ENCODE data around the gene SUGP1. TPM values are rescaled to one million over a fixed set of nuclear protein-coding genes. Genes with fewer than 3 reads are reported as not detected.
A peak's percentile ranks its signal among the peaks of the same experiment; 100 is the strongest.

Gene SUGP1
- total and polyA plus RNA-seq, 7 donors, result 20.6 to 35.8 (median 26.3) TPM

DNA sequence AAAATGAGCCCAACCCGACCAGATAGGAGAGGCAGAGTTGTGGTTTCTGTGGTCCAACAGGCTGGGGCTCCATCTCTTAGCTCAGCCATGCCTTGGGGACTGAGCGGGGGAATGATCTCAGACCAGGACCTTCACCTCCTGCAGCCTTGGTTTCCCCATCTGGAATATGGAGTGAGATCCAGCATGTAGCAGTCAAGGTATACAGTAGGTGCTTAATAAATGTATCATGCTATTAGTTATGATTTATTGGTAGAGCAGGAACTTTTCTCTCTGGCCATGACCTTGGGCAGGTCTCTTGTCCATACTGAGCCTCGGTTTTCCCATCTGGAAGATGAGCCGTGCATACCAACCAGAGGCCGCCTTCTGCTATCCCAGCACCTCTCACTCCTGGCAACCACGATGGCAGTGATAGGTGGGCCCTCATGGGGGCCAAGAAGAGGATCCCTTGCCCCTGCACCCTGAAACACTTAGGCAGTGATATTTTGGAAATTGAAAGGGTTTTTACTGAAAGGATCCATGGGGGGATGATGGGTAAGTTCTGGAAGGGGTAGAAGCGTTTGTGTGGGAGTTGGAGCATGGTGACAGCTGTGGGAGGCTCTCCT is 56.3 kb downstream of the SUGP1 start:
- no peak for DNase-seq
- Histone ChIP-seq H3K4me1 (no peaks in the 10 kb centered on the region), H3K27me3 (ENCODE audit: insufficient read depth in 3 of 3, low read length in 2 of 3) (peaks cover 0 to 46% (median 29%) of the 10 kb centered on the region in 3 donors), H3K27ac (no peak overlapping the region), H3K4me3 (no peak overlapping the region), H3K36me3 (ENCODE audit: insufficient read depth in 1 of 2, low read depth in 1 of 2) (no peaks in the 10 kb centered on the region), H3K9me3 (peaks cover 5% of the 10 kb centered on the region)
- intact Hi-C loops (cut with DNase I), result no loop called here
- ATAC-seq, result no peak
- WGBS, 3 donors, result 76 to 80% (median 78%) methylated on average over 7 of the region's 7 CpGs
- TF ChIP-seq, protein P1, sequence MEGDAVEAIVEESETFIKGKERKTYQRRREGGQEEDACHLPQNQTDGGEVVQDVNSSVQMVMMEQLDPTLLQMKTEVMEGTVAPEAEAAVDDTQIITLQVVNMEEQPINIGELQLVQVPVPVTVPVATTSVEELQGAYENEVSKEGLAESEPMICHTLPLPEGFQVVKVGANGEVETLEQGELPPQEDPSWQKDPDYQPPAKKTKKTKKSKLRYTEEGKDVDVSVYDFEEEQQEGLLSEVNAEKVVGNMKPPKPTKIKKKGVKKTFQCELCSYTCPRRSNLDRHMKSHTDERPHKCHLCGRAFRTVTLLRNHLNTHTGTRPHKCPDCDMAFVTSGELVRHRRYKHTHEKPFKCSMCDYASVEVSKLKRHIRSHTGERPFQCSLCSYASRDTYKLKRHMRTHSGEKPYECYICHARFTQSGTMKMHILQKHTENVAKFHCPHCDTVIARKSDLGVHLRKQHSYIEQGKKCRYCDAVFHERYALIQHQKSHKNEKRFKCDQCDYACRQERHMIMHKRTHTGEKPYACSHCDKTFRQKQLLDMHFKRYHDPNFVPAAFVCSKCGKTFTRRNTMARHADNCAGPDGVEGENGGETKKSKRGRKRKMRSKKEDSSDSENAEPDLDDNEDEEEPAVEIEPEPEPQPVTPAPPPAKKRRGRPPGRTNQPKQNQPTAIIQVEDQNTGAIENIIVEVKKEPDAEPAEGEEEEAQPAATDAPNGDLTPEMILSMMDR (IDR thresholded peaks at IDR 0.05), result no peak

DNA sequence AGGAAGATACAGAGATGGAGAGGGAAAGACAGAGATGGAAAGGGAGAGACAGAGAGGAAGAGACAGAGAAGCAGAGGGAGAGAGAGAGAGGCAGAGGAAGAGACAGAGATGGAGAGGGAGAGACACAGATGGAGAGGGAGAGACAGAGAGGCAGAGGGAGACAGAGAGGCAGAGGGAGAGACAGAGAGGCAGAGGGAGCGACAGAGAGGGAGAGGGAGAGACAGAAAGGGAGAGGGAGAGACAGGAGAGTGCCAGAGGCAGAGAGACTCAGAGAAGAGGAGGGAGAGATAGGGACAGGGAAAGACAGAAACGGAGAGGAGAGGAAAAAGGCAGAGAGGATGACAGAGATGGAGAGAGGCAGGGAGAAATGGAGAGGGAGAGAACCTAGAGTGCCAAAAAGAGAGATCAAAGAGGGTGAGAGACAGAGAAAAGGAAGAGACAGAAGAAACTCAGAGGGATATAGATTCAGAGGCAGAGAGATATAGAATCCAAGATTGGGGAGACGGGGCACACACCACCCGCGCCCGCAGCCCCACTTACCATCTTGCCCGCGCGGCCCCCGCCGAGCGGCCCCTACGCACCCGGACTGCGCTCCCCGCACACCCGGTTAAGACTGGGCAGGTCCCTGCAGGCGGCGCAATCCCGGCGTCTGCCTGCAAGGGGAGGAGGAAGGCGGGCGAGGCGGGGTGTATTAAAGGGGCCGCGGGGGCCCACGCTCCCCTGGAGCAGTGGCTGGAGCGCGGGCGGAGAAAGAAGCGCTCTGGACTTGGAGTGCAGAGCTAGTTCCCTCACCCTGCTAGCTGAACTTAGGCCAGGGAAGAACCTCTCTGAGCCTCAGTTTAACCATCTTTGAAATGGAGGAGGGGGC is 57.9 kb downstream of the SUGP1 start:
- 6 to 7% (median 6%) methylated on average over 18 to 31 of the region's 31 CpGs for WGBS, 3 donors
- intact Hi-C loops (cut with DNase I), result no loop called here
- DNase-seq (no peak), ATAC-seq (no peak)
- Histone ChIP-seq H3K36me3 (ENCODE audit: insufficient read depth in 1 of 2, low read depth in 1 of 2) (no peaks in the 10 kb centered on the region), H3K27ac (no peak overlapping the region), H3K27me3 (ENCODE audit: insufficient read depth in 3 of 3, low read length in 2 of 3) (peaks cover 0 to 59% (median 33%) of the 10 kb centered on the region in 3 donors), H3K4me3 (no peak overlapping the region), H3K4me1 (no peaks in the 10 kb centered on the region), H3K9me3 (peaks cover 5% of the 10 kb centered on the region)
- TF ChIP-seq, protein P1 (IDR thresholded peaks at IDR 0.05), result no peak

DNA sequence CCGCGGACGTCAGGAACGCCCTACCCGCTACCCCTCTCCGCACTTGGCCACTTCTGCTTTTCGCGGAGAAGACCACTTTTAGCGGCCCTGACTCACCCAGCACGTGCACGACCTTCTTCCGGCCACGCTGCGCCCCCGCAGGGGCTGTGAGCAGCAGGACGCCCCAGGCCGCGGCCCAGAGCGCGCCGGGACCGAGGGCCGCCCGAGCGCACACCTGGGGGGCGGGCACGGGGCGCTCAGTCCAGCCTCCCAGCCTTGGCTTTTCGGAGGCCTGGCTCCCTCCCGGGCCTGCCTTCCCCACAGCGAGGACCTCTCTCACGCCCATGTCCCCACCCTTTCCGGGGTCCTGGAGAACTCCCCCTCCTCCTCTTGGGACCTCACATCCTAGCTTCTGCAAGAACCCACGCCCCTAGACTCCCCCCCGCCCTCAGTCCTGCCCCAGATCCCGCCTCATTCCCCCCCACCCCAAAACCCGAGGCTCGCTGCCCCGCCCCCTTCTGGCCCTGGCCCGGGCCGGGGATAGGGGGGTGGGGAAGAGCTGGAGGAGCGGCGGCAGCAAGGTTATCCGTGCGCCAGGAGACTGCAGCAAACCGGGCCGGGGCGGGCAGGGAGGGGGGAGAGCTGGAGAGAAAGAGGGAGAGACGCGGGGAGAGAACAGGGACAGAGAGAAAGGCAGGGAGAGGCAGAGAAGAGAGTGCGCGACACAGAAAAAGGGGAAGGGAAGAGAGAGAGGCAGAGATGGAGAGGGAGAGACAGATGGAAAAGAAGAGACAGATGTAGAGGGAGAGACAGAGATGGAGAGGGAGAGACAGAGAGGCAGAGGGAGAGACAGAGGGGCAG is 58.7 kb downstream of the SUGP1 start:
- Histone ChIP-seq H3K36me3 (ENCODE audit: insufficient read depth in 1 of 2, low read depth in 1 of 2) (no peaks in the 10 kb centered on the region), H3K27me3 (ENCODE audit: insufficient read depth in 3 of 3, low read length in 2 of 3) (peaks cover 0 to 67% (median 33%) of the 10 kb centered on the region in 3 donors), H3K9me3 (peaks cover 5% of the 10 kb centered on the region), H3K4me3 (peak overlapping the region; percentile 30), H3K27ac (no peak overlapping the region), H3K4me1 (no peaks in the 10 kb centered on the region)
- ATAC-seq (no peak), DNase-seq (no peak)
- TF ChIP-seq, protein P1 (IDR thresholded peaks at IDR 0.05), result no peak
- intact Hi-C loops (cut with DNase I), result no loop called here
- 1 to 2% (median 2%) methylated on average over 37 to 52 of the region's 52 CpGs for WGBS, 3 donors

DNA sequence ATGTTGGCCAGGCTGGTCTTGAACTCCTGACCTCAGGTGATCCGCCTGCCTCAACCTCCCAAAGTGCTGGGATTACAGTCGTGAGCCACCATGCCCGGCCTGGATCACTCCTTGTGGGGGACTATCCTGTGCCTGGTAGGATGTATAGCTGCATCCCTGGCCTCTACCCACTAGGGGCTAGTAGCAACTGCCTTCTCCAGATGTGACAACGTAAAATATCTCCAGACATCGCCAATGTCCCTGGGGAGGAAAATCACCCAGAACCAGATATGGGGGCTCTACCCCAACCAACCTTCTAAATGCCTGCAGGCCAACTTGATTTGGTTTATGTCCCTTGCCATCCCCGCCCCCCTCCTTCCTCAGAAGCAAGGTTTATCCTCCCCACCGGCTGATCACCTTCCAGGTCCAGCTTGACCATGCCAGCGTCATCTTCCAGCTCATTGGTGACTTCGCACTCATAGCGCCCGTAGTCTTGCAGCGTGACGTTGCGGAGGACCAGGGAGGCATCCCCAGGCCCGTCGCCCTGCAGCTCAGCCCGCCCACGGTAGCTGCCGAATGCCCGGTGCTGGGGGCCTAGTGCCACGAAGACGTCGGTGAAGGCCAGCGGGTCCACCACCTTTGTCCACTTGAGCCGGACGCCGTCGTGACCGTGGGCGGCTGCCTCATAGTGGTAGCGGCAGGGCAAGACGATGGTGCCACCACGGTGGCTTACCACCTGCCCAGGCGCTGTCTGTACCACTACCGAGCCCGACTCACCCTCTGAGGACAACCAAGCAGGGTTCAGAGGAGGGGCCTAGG is 59.7 kb downstream of the SUGP1 start:
- no peak for ATAC-seq

More for the DNA sequence above, 59.7 kb downstream of the SUGP1 start:
- no peaks in the 10 kb centered on the region for H3K4me1 ChIP-seq
- H3K27ac ChIP-seq, result no peak overlapping the region
- 52 to 59% (median 58%) methylated on average over 35 to 36 of the region's 36 CpGs for WGBS, 3 donors
- intact Hi-C loops (cut with DNase I), result no loop called here
- TF ChIP-seq, protein P1 (IDR thresholded peaks at IDR 0.05), result no peak
- no peak for DNase-seq
- H3K36me3 ChIP-seq (ENCODE audit: insufficient read depth in 1 of 2, low read depth in 1 of 2), result no peaks in the 10 kb centered on the region
- H3K4me3 ChIP-seq, result no peak overlapping the region
- peaks cover 0 to 74% (median 37%) of the 10 kb centered on the region in 3 donors for H3K27me3 ChIP-seq (ENCODE audit: insufficient read depth in 3 of 3, low read length in 2 of 3)
- H3K9me3 ChIP-seq, result peaks cover 5% of the 10 kb centered on the region
